ENCODE data around the gene PLEKHM3.

DNA sequence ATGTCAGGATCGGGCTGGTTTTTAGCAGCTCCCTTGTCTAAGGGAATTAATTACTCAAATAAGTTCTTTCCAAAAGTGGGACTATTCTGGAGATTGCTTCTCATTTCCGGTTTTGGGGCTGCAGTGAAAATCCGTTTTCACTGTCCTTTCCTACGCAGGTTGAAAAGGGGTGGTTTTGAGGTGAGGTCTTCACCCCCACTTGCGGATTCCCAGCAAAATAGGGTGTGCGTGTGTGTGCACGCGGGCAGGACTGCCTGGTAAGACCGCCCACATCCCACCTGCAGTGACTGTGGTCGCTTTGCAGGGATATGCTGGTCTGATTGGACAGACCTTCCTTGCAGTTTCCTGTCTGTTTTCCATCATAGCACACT, 472 bp upstream of the PLEKHM3 start:
- TF ChIP-seq, protein P1, sequence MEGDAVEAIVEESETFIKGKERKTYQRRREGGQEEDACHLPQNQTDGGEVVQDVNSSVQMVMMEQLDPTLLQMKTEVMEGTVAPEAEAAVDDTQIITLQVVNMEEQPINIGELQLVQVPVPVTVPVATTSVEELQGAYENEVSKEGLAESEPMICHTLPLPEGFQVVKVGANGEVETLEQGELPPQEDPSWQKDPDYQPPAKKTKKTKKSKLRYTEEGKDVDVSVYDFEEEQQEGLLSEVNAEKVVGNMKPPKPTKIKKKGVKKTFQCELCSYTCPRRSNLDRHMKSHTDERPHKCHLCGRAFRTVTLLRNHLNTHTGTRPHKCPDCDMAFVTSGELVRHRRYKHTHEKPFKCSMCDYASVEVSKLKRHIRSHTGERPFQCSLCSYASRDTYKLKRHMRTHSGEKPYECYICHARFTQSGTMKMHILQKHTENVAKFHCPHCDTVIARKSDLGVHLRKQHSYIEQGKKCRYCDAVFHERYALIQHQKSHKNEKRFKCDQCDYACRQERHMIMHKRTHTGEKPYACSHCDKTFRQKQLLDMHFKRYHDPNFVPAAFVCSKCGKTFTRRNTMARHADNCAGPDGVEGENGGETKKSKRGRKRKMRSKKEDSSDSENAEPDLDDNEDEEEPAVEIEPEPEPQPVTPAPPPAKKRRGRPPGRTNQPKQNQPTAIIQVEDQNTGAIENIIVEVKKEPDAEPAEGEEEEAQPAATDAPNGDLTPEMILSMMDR (IDR thresholded peaks at IDR 0.05; ENCODE audit: insufficient read depth, low read length), result no peak
- no peak for TF ChIP-seq GABPA (IDR thresholded peaks at IDR 0.05; ENCODE audit: low read depth)
